Esophagus squamous epithelium (tissue), 4 donors: Measurements from ENCODE around the gene PPP2R1A.

Source experiments
- CTCF ChIP-seq, 6 experiments: fragments of 450-650 bp in 4 of 6; fragments of 200-600 bp in 2 of 6; sonication (generic) in 2 of 6; IDR thresholded peaks; one replicate each; pipeline ENCODE4 v1.5.1; 2016 to 2019; ENCODE audit warnings: antibody characterized with exemption in 6 of 6, mild to moderate bottlenecking in 4 of 6, moderate library complexity in 4 of 6
- POLR2A ChIP-seq, 4 donors: fragments of 450-650 bp; IDR thresholded peaks; one replicate each; pipeline ENCODE4 v1.6.1; 2017; ENCODE audit warnings: antibody characterized with exemption in 4 of 4, mild to moderate bottlenecking in 4 of 4, moderate library complexity in 3 of 4

- TF ChIP-seq CTCF (IDR thresholded peaks at IDR 0.05) (no peak), POLR2A (IDR thresholded peaks at IDR 0.05) (no peak)
These were observed 8.1 kb downstream of the PPP2R1A start for GRCh38 chr19:52197964-52198363.
